Measurements from ENCODE around the gene PCSK2.

- no peak for TF ChIP-seq EZH2 (IDR thresholded peaks at IDR 0.05; ENCODE audit: borderline replicate concordance)
- no peak for TF ChIP-seq CTCF (IDR thresholded peaks at IDR 0.05; ENCODE audit: poor library complexity)
- TF ChIP-seq EZH2phosphoT487 (IDR thresholded peaks at IDR 0.05; ENCODE audit: low read depth, severe bottlenecking, unreplicated experiment) = no peak
These were observed 154.0 kb downstream of the PCSK2 start for GRCh38 chr20:17380801-17381200.
